CD1c-positive myeloid dendritic cell (primary cell): ENCODE data around the gene ITPR2.
"Not testable (repeated sequence)": the region's sequence is repeated elsewhere in the genome, so short reads cannot be mapped to it uniquely, and the experiment has no call there.

Source experiments
- DNase-seq: peaks from one replicate; pipeline ENCODE4 v3.0.0-alpha.2; 2016; ENCODE audit errors: extremely low spot score

The ITPR2 gene

DNA sequence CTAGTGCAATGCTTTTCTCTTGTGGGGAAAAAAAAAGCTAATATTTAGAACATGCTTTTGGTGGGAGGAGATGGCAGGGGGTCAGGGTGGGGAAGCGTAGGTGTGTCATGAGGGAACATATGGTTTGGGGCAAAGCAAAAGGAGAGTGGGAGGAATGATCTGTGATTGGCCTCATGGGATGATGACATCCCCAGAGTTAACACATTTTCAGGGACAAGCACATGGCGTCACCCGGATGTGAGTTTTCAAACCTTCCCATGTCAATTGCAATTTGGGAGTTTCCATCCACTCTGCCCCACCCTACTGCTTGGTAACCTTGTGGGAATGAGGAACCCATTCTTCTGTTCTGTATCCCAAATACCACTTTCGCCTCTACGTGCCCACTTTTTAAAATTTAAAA, 473.4 kb downstream of the ITPR2 start:
- peak; percentile 63 for DNase-seq

DNA sequence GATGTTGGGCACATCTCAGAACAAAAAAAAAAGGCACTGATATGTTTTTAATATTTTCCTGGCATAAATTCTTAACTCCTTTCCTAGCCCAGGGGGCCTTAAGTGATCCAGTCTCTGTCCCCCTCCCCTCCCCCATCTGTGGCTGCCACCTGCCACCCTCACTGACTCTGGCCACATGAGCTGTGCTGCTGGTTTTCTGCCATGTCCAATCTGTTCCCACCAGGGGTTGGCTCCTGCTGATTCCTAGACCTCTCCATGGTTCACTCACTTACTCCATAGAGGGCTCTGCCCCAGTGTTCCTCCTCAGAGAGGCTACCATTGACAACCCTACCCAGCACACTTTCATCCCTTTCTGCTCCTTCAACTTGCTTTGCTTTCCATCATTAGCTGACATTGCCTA, 474.3 kb downstream of the ITPR2 start:
- DNase-seq: no peak

DNA sequence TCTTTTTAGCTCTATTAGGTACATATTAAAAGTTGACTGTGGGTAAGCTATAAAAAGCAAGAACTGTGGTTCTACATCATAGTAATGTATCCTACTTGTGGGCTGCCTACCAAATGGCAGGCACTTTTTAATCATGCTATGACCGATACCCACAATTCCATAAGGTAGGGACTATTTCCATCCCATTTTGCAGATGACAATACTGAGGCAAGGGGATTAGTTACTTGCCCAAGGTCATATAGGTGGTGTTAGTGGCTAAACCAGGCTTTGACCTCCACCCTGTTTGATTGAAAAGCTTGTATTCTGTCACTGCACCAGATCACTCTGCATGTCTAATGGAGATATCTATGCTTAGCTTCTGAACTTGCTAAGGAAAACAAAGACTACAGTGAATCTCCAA, 485.7 kb downstream of the ITPR2 start:
- no peak for DNase-seq

DNA sequence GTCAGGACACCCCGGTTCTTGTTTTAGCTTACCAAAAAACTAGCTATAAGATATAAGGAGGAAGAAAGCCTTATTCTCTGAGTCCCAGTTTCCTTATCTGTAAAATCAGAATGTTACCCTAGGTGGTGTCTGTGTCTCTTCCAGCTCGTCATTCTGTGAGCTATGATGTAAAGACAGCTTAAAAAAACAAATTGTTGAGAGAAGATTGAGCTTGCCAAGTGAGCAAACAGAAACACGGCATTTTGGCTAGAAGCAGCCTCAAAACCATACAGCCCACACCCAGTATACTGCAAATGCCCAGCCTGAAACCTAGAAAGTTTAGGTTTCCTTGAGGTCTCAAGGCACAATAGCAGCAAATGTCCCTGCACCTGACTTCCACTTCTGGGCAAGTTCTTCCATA, 486.3 kb downstream of the ITPR2 start:
- DNase-seq: peak; percentile 28

DNA sequence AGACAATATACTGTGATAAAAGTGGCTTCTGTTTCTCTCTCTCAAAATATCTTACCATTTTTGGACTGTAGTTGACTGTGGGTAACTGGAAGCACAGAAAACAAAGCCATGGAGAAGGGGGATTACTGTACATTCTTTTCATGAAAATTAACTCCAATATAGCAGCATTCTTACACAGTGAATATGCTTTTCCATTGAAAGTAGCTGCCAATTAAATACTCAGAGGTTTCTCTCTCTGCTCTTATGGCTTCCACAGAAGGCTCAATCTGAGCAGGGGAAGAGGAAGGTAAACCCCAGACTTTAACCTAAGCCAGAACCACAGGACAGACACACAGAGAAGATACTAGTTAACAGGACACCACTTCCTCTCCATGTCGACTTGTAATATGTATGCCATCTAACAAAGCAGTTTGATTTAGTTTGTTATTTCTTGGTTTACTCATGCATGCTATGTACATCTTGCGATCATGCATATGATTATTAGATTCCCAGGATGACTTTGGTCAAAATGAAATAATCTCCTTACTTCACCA, 487.5 kb downstream of the ITPR2 start:
- DNase-seq: peak; percentile 32

DNA sequence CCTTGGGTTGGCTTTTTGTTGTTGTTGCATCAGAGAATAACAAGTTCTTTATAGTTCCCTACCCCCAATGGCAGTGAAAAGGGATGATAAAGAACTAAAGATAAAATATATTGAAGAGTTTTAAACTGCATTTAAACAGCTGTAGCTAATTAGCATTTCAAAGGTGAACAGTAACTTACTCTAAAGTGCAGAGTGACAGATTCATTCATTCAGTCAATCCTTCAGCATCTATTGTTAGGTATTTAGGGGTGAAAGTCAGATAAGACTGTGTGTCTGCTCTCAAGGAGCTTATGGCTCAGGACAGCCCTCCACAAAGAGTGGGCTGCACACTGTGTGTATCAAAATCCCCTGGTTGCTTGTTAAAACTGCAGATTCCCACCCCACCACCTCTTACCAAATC, 491.5 kb downstream of the ITPR2 start:
- no peak for DNase-seq

DNA sequence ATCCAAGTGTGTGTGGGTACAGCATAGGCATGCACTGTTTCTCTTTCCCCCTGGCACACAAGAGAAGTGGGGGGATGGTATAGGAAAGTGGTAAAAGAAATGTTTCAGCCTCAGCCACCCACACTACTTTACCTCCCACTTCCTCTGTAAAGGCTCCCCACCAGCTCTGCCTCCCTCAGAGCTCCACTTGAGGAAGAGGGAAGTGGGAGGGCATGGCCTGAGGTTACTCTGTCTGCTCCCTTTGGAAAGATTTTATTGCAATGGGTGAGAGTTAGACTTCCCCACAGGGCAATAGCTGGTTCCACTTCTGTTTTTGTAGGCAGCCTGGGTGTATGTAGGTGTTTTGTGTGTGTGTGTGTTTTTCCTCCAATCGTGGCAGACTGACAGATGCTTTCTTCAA, 492.3 kb downstream of the ITPR2 start:
- peak; percentile 95 for DNase-seq

DNA sequence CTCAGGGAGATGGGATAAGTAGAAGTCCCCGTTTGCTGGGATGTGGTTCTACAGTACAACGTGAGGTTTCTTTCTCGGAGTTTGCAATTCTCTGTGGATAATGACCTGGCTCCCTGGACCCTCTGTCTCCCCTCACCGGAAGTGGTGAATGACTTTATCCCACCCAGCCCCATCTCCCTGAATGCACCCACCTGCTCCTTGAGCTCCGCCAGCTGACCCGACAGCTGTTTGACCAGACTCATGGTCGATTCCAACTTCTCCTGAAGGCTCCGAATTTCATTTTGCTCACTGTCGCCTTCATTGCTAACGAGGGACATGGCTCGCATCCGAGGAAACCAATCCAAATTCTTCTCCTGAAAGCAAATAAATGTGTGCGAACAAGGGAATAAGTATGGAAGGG, 493.0 kb downstream of the ITPR2 start:
- no peak for DNase-seq

DNA sequence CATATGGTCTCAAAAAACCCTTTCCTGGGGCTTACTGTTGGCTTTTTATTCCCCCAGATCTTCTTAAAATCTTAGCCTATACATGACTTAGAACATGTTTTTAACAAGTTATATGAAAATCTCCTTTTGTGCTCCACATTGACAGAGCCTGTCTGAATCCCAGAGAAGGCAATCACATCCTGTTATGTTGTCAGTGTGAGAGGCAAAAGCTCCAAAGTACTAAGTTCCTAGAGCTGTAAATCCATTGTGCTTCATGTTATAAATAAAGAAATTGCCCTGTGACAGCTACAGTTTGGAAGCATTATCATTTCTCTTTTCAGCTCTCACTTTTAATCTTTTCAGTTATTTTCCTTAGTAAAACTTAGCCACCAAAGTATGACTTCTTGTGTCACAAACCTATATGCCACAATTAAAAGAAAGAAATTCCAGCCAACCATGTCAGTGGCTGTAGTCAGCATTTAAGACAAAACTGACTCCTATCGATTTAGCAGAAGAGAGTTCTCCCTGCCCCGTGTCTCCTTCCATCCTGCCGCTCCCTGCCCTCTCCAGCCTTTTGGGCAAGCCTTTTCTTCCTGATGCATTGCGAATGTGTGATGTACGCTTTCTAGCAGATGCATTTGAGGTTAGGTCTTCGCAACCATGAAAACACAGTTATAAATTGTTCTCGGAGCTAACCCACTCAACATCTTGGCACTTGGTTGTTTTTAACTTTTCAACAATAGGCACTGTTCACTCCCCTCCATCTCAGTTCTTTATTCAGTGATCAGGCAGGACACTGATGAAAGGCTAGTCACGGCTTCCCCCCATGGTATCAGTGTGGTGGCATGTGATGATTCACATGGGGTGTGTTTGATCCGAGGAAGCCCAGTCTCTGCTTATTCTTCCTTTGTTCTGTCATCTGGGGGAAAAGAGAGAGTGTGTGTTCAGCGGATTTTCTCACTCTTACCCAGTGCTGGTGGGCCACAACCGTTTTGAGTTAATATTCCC, 494.1 kb downstream of the ITPR2 start:
- DNase-seq: no peak

DNA sequence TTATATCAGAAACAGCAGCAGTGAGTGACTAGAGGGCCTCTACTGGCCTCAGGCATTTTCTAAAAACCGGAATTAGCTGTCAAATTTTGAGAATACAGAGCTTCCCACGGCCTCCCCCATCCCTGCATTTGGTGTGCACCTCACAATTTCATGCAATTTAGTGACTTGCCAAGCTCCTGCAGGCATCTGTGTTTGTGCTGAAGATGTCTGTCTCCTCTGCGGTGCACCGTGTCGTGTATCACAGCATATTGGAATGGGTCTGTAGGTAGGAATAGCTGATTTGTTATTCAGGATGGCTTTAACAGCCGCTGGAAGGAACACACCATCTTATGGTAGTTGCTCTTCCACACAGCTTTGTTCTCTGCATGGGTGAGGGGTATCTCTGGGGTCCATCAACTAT, 497.3 kb downstream of the ITPR2 start:
- no peak for DNase-seq

DNA sequence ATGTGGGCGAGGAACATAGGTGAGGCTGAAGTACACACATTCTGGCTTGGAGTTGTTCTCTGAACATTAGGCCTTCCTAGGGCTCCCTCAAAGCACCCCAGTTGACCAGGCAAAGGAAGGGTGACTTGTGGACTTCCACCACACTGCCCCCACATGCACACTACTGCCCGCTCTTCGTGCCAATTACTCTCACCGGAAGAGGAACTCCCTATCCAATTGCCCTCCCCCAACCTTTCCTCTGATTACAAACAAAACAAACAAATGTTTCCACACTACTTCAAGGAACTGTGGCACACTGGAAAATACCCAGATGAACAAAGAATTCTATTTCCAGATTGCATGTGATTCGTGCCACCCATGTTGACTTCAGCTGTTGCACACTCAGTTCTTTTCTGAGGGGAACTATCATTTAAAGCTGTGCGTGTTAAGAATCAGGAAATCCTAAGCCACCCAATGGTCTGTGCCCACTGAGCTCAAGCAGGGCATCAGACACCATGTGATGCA, 498.3 kb downstream of the ITPR2 start:
- DNase-seq: peak; percentile 96

DNA sequence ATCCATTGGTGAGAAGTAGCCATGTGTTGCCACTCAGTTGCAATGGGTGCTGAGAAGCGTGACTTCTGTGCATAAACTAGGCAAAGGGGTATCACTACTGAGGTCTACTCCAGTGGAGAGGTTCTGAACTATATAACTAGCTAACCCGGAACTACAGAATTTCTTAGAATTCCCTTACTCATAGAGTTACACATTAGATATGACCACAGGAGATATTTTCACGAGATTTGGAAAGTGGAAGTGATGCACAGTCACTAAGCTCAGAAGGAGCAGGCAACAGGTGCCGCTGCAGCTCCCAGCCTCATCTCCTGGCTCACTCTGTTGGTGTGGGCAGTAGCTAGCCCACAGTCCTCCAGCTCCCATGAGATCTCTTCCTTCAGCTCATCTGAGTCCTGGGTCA, 501.0 kb downstream of the ITPR2 start:
- peak; percentile 92 for DNase-seq

DNA sequence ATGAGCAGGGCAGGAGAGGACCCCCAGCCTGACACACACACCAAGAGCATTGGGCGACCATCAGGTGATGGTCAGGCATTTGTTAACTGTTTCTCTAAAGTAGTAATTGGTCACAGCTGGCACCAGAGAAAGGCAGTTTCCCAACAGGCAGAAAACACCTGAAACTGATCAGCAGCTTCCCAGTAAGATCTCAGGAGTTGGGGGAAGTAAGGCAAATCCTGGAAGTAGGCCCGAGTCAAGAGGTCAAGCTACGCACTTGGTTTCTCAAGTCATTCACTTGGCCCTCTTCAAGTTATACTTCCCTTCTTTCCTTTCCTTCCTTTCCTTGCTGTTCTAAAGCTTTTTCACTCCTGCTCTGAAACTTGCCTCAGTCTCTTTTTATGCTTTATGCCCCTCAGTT, 501.9 kb downstream of the ITPR2 start:
- peak; percentile 52 for DNase-seq

DNA sequence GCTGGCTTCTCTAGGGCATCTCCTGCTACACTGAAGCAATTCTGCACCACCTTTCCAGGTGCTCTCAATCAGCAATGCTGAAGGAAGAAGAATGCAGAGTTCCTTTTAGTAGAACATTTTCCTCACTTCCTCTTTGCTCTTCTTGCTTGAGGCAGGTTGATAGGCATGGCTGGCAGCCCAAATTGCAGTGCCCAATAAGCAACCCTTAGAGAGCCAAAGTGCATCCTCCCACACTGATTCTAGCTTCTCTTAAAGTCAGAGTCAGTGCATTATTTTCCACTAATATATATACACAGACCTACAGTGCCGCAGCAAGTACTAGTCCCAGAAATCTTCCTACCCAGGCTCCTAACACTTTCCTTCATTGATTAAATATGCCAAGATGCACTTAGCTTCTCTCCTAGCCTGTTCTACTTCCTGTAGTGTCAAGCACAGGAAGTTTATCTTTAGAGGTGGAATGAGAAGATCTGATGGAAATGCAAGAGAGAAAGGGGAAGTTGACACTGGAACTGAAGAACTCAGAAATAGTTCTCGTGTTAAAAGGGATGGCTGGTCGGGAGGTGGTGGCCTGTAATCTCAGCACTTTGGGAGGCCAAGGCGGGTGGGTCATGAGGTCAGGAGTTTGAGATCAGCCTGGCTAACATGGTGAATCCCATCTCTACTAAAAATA, 504.9 kb downstream of the ITPR2 start:
- DNase-seq: peak; percentile 80

DNA sequence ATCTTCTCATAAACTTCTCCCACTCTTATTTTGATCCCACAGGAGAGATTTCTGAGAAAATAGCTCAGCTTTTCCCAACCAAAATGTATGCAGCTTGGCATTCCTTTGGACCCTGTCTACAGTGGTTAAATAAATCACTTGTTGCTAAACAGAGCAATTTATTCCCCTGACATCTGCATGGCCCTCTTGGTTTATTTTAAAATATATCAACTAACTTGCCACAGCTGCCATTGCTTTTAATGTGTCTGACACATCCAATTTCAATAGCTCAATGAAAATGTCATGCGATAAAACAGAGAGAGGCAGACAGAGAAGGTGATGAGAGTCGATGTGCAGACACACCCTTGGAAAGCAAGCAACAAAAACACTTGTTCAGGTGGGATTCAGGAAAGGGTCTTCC, 509.3 kb downstream of the ITPR2 start:
- no peak for DNase-seq

DNA sequence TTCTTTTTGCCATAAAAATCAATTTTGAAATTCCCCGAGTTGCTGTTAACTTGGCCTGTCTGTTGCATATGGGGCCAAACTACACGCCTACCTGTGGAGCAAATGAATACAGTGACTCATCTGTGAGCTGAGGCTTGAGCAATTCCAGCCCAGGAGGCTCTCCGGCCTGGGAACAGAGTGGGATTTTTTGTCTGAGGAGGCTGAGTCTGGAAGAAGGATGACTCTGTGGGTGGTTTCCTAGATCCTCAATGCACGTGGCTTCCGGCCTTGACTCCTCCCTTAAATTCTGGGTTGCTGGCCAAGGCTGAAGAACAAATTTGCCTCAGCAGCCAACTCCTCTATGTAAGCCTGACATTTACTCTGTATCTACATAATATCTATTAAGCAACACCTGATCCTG, 513.5 kb downstream of the ITPR2 start:
- peak; percentile 50 for DNase-seq

DNA sequence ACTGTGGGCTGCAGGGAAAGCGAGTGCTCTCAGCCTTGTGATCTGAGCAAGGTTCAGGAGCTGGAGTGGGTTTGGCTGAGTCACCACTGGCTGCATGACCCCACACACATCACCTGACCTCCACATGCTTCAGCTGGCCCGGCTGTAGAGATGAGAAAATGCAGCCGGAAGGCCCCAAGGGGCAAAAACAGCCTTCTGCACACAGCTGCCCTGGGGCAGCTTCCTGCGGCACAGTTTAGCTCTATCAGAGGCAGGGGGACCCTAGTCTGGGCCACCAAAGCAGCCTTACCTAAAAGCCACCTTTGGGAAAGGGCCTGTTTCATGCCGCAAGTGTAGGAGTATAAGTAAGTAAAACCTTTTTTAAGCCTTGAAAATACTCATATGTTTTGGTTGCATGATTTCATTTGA, 514.3 kb downstream of the ITPR2 start:
- DNase-seq: peak; percentile 77

DNA sequence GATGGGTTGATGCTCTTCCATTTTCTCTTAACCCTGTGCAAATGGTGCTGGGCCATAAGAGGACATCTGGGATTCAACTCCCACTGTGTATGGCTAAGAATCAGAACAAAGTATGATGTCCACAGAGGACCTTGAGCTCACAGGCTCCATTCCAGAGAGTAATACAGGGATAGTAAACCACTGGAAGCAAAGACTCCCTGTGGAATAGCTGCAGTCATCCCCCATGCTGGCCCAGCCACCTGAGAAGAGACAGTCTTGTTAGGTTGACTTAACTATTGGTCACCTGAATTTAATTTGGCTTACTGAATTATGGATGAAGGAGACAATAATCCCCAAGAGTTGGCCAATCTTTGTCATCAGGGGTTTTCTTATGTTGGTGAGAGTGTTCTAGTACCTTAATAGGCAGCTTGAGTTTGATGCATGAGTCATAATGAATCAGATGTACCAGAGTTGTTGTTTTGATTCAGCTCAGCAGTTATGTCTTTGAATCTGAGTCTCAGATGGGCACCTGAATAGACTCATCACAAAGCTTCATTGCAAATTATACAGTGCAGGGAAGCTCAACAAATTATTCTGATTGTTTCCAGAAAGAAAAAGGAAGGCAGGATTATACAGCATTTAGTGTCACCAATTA, 514.9 kb downstream of the ITPR2 start:
- peak; percentile 29 for DNase-seq

DNA sequence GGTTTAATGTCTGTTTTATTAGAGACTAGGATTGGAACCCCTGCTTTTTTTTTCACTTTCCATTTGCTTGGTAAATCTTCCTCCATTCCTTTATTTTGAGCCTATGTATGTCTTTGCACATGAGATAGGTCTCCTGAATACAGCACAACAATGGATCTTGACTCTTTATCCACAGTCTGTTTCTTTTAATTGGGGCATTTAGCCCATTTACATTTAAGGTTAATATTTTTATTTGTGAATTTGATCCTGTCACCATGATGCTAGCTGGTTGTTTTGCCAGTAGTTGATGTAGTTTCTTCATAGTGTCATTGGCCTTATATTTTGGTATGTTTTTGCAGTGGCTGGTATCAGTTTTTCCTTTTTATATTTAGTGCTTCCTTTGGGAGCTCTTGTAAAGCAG, 518.9 kb downstream of the ITPR2 start:
- DNase-seq: not testable (repeated sequence)

DNA sequence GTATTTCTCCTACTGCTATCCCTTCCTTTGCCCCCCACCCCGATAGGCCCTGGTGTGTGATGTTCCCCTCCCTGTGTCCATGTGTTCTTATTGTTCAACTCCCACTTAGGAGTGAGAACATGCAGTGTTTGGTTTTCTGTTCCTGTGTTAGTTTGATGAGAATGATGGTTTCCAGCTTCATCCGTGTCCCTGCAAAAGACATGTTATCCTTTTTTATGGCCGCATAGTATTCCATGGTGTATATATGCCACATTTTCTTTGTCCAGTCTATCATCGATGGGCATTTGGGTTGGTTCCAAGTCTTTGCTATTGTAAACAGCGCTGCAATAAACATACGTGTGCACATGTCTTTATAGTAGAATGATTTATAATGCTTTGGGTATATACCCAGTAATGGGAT, 522.5 kb downstream of the ITPR2 start:
- not testable (repeated sequence) for DNase-seq

DNA sequence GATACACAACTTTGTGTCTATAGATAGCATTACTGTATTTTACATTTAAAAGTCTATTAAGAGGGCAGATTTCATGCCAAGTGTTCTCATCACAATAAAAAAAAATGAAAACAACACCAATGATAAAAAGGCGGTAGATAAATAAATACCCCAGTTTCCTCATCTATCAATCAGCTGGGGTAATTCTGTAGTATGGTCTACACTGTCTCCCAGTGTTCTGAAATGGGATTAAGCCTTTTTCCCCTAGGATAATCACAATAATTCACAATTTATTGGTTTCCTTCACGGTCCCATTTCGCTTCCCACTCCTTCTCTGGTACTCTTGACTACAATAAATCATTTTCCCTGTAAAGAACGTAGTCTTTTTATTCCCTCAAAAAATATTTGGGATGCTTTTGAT, 523.4 kb downstream of the ITPR2 start:
- DNase-seq: no peak

DNA sequence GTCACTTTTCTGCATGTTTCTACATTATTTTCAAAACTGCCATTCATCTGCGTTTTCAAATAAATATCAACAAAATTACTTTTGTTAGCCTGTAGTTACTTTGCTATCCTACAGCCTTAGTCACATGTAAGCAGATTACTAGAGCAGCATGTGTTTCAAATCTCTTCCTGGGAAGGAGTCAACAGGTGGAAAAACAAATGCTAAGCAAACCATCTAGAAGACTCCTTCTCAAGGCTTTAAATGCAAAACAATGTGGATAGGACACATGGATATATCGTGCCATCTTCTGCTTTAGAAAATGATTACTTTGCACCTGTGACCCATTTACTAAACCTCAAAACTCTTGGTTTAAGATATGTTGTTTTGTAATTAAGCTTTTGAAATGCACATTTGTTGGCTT, 528.7 kb downstream of the ITPR2 start:
- DNase-seq: no peak
